HEK293 (cell line): ENCODE results near the gene OR7D2.

Experiments
- CTCF ChIA-PET: fragments of 350-600 bp; formaldehyde crosslinking; extraction: SDS; loops from one replicate; lab custom pipeline; 2021; ENCODE audit warnings: antibody characterized with exemption; lab: Yijun Ruan, JAX
- POLR2A ChIA-PET: fragments of 300-600 bp; formaldehyde crosslinking; extraction: SDS; loops from one replicate; lab custom pipeline; 2020; ENCODE audit warnings: antibody characterized with exemption, inconsistent platforms; lab: Yijun Ruan, JAX
- H3K27ac ChIP-seq: fragments of 200-500 bp; sonication (Bioruptor generic); 2 replicates; pipeline ENCODE4 v1.5.1; 2014; ENCODE audit warnings: low read depth, low read length, control low read depth, inconsistent platforms; ENCODE audit errors: extremely low read depth
- H3K36me3 ChIP-seq, 2 experiments: fragments of 200-500 bp in 1 of 2; sonication (Bioruptor generic) in 1 of 2; 1 replicate in 1 of 2; 2 replicates in 1 of 2; pipeline ENCODE4 v1.5.1; 2014 to 2017; ENCODE audit warnings: inconsistent platforms in 2 of 2, low read length in 2 of 2; ENCODE audit not compliant: control insufficient read depth in 2 of 2, insufficient read depth in 1 of 2
- H3K4me1 ChIP-seq: fragments of 200-500 bp; sonication (Bioruptor generic); 2 replicates; pipeline ENCODE4 v1.5.1; 2014; ENCODE audit warnings: mild to moderate bottlenecking, low read length, inconsistent platforms; ENCODE audit not compliant: control insufficient read depth, insufficient read depth
- H3K4me3 ChIP-seq: 2 replicates; pipeline ENCODE4 v1.5.1; 2011; ENCODE audit warnings: low read depth, mild to moderate bottlenecking, control low read depth, low read length, moderate library complexity
- H3K9me3 ChIP-seq: fragments of 200-500 bp; sonication (Bioruptor generic); 2 replicates; pipeline ENCODE4 v1.5.1; 2014; ENCODE audit warnings: low read depth, low read length, inconsistent platforms; ENCODE audit not compliant: control insufficient read depth, insufficient read depth
- HOXD13 ChIP-seq: sonication (generic); formaldehyde crosslinking; IDR thresholded peaks from 2 replicates; pipeline ENCODE4 v1.8.0; 2022; ENCODE audit warnings: missing genetic modification reagents, borderline replicate concordance
- OSR2 ChIP-seq: fragments of 450-650 bp; formaldehyde crosslinking; IDR thresholded peaks from 2 replicates; pipeline ENCODE4 v1.5.1; 2016; ENCODE audit warnings: missing biosample characterization, missing genetic modification characterization
- PRDM10 ChIP-seq: fragments of 450-650 bp; formaldehyde crosslinking; IDR thresholded peaks from 2 replicates; pipeline ENCODE4 v1.5.1; 2016; ENCODE audit warnings: missing biosample characterization, missing genetic modification characterization
- ZBTB21 ChIP-seq: fragments of 450-650 bp; formaldehyde crosslinking; IDR thresholded peaks from 2 replicates; pipeline ENCODE4 v1.5.1; 2017; ENCODE audit warnings: missing biosample characterization, missing genetic modification characterization
- ZFP37 ChIP-seq: fragments of 450-650 bp; formaldehyde crosslinking; IDR thresholded peaks from 2 replicates; pipeline ENCODE4 v1.5.1; 2016; ENCODE audit warnings: missing biosample characterization, missing genetic modification characterization
- ZFP41 ChIP-seq: fragments of 450-650 bp; formaldehyde crosslinking; IDR thresholded peaks from 2 replicates; pipeline ENCODE4 v1.5.1; 2016; ENCODE audit warnings: missing biosample characterization, missing genetic modification characterization, borderline replicate concordance
- ZFP69B ChIP-seq: fragments of 450-650 bp; formaldehyde crosslinking; IDR thresholded peaks from 2 replicates; pipeline ENCODE4 v1.5.1; 2016; ENCODE audit warnings: missing biosample characterization, missing genetic modification characterization
- ZIC2 ChIP-seq: fragments of 450-650 bp; formaldehyde crosslinking; IDR thresholded peaks from 2 replicates; pipeline ENCODE4 v1.5.1; 2016; ENCODE audit warnings: missing biosample characterization, missing genetic modification characterization
- ZNF10 ChIP-seq: fragments of 450-650 bp; formaldehyde crosslinking; IDR thresholded peaks from 2 replicates; pipeline ENCODE4 v1.5.1; 2017; ENCODE audit warnings: missing biosample characterization, missing genetic modification characterization
- ZNF112 ChIP-seq: fragments of 450-650 bp; formaldehyde crosslinking; IDR thresholded peaks from 2 replicates; pipeline ENCODE4 v1.5.0; 2017; ENCODE audit warnings: missing biosample characterization, missing genetic modification characterization
- ZNF114 ChIP-seq: fragments of 450-650 bp; formaldehyde crosslinking; IDR thresholded peaks from 2 replicates; pipeline ENCODE4 v1.5.0; 2017; ENCODE audit warnings: missing biosample characterization, missing genetic modification characterization
- ZNF155 ChIP-seq: fragments of 450-650 bp; formaldehyde crosslinking; IDR thresholded peaks from 2 replicates; pipeline ENCODE4 v1.5.1; 2016; ENCODE audit warnings: missing biosample characterization, missing genetic modification characterization
- ZNF169 ChIP-seq: fragments of 450-650 bp; formaldehyde crosslinking; IDR thresholded peaks from 2 replicates; pipeline ENCODE4 v1.5.1; 2016; ENCODE audit warnings: missing biosample characterization, missing genetic modification characterization
- ZNF223 ChIP-seq: fragments of 450-650 bp; formaldehyde crosslinking; IDR thresholded peaks from 2 replicates; pipeline ENCODE4 v1.5.1; 2016; ENCODE audit warnings: missing biosample characterization, missing genetic modification characterization
- ZNF324 ChIP-seq: fragments of 450-650 bp; formaldehyde crosslinking; IDR thresholded peaks from 2 replicates; pipeline ENCODE4 v1.5.1; 2016; ENCODE audit warnings: missing biosample characterization, missing genetic modification characterization
- ZNF433 ChIP-seq: fragments of 450-650 bp; formaldehyde crosslinking; IDR thresholded peaks from 2 replicates; pipeline ENCODE4 v1.5.1; 2016; ENCODE audit warnings: missing biosample characterization, missing genetic modification characterization, low read depth
- ZNF501 ChIP-seq: fragments of 450-650 bp; formaldehyde crosslinking; IDR thresholded peaks from 2 replicates; pipeline ENCODE4 v1.5.1; 2016; ENCODE audit warnings: missing biosample characterization, missing genetic modification characterization
- ZNF701 ChIP-seq: fragments of 450-650 bp; formaldehyde crosslinking; IDR thresholded peaks from 2 replicates; pipeline ENCODE4 v1.5.1; 2016; ENCODE audit warnings: missing biosample characterization, missing genetic modification characterization
- ZNF747 ChIP-seq: fragments of 450-650 bp; formaldehyde crosslinking; IDR thresholded peaks from 2 replicates; pipeline ENCODE4 v1.5.1; 2016; ENCODE audit warnings: missing biosample characterization, missing genetic modification characterization
- ZNF768 ChIP-seq: fragments of 450-650 bp; formaldehyde crosslinking; IDR thresholded peaks from 2 replicates; pipeline ENCODE4 v1.5.1; 2018; ENCODE audit warnings: missing biosample characterization, mild to moderate bottlenecking, missing genetic modification characterization
- ZNF777 ChIP-seq: fragments of 450-650 bp; formaldehyde crosslinking; IDR thresholded peaks from 2 replicates; pipeline ENCODE4 v1.5.1; 2017; ENCODE audit warnings: missing biosample characterization, missing genetic modification characterization, borderline replicate concordance
- TF ChIP-seq, protein P1 (sequence below): fragments of 450-650 bp; formaldehyde crosslinking; IDR thresholded peaks from 2 replicates; pipeline ENCODE4 v1.5.1; 2016; ENCODE audit warnings: missing biosample characterization, missing genetic modification characterization, borderline replicate concordance
- TF ChIP-seq, protein P2 (sequence below): fragments of 450-650 bp; formaldehyde crosslinking; IDR thresholded peaks from 2 replicates; pipeline ENCODE4 v1.5.1; 2016; ENCODE audit warnings: missing biosample characterization, missing genetic modification characterization

OR7D2 gene

DNA sequence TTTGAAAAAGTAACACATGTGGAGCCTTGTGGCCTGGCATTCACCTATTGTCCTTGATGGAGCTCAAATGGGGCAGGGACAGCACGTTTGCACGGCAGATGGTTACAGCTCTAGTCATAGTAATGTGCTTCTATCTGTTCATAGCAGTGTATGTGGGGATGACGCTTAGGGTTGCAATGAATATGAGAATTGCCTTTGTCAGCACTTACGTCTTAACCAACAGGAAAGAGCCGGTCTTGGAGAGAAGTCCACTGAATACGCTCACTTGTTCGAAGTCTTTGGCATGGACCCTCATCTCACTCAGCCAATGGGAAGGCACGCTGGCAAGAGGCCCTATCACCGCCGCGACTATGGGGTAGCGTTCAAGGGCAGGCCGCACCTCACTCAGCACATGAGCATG is 18.9 kb upstream of the OR7D2 start:
- Histone ChIP-seq H3K36me3 (peaks cover 51 to 95% of the 10 kb centered on the region in 2 experiments), H3K4me1 (no peaks in the 10 kb centered on the region)
- TF ChIP-seq ZNF112 (tag by site-specific recombination) (no peak), ZIC2 (tag by site-specific recombination) (no peak), PRDM10 (tag by site-specific recombination) (no peak), ZFP69B (tag by site-specific recombination) (no peak), ZNF169 (tag by site-specific recombination) (no peak), ZNF324 (no peak), ZNF114 (tag by site-specific recombination) (no peak), ZNF768 (tag by site-specific recombination) (no peak), ZNF433 (tag by site-specific recombination) (no peak), OSR2 (tag by site-specific recombination) (no peak), ZNF747 (tag by site-specific recombination) (no peak), ZNF777 (tag by site-specific recombination) (no peak), ZFP37 (tag by site-specific recombination) (no peak), ZNF10 (no peak)
- TF ChIP-seq, all 188 proteins: peak for 0
- Histone ChIP-seq H3K27ac (no peak overlapping the region), H3K9me3 (peaks cover 2% of the 10 kb centered on the region), H3K4me3 (no peak overlapping the region)
- POLR2A ChIA-PET = no interaction called here
- CTCF ChIA-PET = no interaction called here

GRCh38 chr19:9161427-9161826 is 17.4 kb upstream of the OR7D2 start:
- H3K36me3 ChIP-seq = peaks cover 52 to 87% of the 10 kb centered on the region in 2 experiments
- ChIA-PET POLR2A (no interaction called here), CTCF (interaction anchor here (0.6 kb wide), 1 partner anchor 443 kb away, joined by 3 read pairs; no protein-coding TSS in a partner anchor)
- peaks cover 2% of the 10 kb centered on the region for H3K9me3 ChIP-seq
- H3K4me1 ChIP-seq = no peaks in the 10 kb centered on the region
- H3K4me3 ChIP-seq = no peak overlapping the region
- H3K27ac ChIP-seq = no peak overlapping the region
- TF ChIP-seq ZNF747 (tag by site-specific recombination) (no peak), ZNF223 (tag by site-specific recombination) (no peak), ZBTB21 (no peak), ZFP41 (no peak), ZNF155 (no peak), ZNF501 (tag by site-specific recombination) (no peak), HOXD13 (CRISPR knock-in tag) (no peak), ZNF701 (tag by site-specific recombination) (no peak)
- TF ChIP-seq, protein P1, sequence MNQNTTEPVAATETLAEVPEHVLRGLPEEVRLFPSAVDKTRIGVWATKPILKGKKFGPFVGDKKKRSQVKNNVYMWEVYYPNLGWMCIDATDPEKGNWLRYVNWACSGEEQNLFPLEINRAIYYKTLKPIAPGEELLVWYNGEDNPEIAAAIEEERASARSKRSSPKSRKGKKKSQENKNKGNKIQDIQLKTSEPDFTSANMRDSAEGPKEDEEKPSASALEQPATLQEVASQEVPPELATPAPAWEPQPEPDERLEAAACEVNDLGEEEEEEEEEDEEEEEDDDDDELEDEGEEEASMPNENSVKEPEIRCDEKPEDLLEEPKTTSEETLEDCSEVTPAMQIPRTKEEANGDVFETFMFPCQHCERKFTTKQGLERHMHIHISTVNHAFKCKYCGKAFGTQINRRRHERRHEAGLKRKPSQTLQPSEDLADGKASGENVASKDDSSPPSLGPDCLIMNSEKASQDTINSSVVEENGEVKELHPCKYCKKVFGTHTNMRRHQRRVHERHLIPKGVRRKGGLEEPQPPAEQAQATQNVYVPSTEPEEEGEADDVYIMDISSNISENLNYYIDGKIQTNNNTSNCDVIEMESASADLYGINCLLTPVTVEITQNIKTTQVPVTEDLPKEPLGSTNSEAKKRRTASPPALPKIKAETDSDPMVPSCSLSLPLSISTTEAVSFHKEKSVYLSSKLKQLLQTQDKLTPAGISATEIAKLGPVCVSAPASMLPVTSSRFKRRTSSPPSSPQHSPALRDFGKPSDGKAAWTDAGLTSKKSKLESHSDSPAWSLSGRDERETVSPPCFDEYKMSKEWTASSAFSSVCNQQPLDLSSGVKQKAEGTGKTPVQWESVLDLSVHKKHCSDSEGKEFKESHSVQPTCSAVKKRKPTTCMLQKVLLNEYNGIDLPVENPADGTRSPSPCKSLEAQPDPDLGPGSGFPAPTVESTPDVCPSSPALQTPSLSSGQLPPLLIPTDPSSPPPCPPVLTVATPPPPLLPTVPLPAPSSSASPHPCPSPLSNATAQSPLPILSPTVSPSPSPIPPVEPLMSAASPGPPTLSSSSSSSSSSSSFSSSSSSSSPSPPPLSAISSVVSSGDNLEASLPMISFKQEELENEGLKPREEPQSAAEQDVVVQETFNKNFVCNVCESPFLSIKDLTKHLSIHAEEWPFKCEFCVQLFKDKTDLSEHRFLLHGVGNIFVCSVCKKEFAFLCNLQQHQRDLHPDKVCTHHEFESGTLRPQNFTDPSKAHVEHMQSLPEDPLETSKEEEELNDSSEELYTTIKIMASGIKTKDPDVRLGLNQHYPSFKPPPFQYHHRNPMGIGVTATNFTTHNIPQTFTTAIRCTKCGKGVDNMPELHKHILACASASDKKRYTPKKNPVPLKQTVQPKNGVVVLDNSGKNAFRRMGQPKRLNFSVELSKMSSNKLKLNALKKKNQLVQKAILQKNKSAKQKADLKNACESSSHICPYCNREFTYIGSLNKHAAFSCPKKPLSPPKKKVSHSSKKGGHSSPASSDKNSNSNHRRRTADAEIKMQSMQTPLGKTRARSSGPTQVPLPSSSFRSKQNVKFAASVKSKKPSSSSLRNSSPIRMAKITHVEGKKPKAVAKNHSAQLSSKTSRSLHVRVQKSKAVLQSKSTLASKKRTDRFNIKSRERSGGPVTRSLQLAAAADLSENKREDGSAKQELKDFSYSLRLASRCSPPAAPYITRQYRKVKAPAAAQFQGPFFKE (tag by site-specific recombination) = no peak
- TF ChIP-seq, protein P2, sequence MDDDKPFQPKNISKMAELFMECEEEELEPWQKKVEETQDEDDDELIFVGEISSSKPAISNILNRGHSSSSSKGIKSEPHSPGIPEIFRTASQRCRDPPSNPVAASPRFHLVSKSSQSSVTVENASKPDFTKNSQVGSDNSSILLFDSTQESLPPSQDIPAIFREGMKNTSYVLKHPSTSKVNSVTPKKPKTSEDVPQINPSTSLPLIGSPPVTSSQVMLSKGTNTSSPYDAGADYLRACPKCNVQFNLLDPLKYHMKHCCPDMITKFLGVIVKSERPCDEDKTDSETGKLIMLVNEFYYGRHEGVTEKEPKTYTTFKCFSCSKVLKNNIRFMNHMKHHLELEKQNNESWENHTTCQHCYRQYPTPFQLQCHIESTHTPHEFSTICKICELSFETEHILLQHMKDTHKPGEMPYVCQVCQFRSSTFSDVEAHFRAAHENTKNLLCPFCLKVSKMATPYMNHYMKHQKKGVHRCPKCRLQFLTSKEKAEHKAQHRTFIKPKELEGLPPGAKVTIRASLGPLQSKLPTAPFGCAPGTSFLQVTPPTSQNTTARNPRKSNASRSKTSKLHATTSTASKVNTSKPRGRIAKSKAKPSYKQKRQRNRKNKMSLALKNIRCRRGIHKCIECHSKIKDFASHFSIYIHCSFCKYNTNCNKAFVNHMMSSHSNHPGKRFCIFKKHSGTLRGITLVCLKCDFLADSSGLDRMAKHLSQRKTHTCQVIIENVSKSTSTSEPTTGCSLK (tag by site-specific recombination) = no peak
